Small intestine (tissue), 7 donors: Measurements from ENCODE around the gene OLAH. TPM values are rescaled to one million over a fixed set of nuclear protein-coding genes. Genes with fewer than 3 reads are reported as not detected.

Source experiments
- DNase-seq, 2 donors: peaks; one replicate each; pipeline versions ENCODE4 v3.0.0 to v3.0.0-alpha.2; 2013
- FAIRE-seq: peaks from 2 replicates; lab custom pipeline; 2012; peaks lifted over from hg19 to GRCh38; lab: Jason Lieb, UNC
- H3K27ac ChIP-seq, 3 donors: one replicate each; pipeline ENCODE4 v1.5.1; 2013; ENCODE audit warnings: low read length in 2 of 3, mild to moderate bottlenecking in 2 of 3, control low read depth in 1 of 3, inconsistent platforms in 1 of 3, low read depth in 1 of 3, moderate library complexity in 1 of 3
- H3K27me3 ChIP-seq, 3 donors: one replicate each; pipeline ENCODE4 v1.6.1; 2013; ENCODE audit warnings: low read length in 3 of 3, inconsistent platforms in 1 of 3; ENCODE audit not compliant: control insufficient read depth in 3 of 3, insufficient read depth in 3 of 3
- H3K36me3 ChIP-seq, 3 donors: one replicate each; pipeline ENCODE4 v1.6.1; 2013; ENCODE audit warnings: low read length in 3 of 3, inconsistent platforms in 1 of 3, low read depth in 1 of 3, mild to moderate bottlenecking in 1 of 3, moderate library complexity in 1 of 3; ENCODE audit not compliant: control insufficient read depth in 3 of 3, insufficient read depth in 2 of 3
- H3K4me1 ChIP-seq, 3 donors: one replicate each; pipeline ENCODE4 v1.6.1; 2013; ENCODE audit warnings: low read length in 2 of 3, inconsistent platforms in 1 of 3, low read depth in 1 of 3, mild to moderate bottlenecking in 1 of 3, moderate library complexity in 1 of 3; ENCODE audit not compliant: control insufficient read depth in 3 of 3, insufficient read depth in 2 of 3
- H3K4me3 ChIP-seq, 3 donors: one replicate each; pipeline ENCODE4 v1.5.1; 2013; ENCODE audit warnings: low read length in 3 of 3, control low read depth in 1 of 3, inconsistent platforms in 1 of 3, low read depth in 1 of 3, mild to moderate bottlenecking in 1 of 3, moderate library complexity in 1 of 3
- H3K9me3 ChIP-seq, 2 donors: one replicate each; pipeline ENCODE4 v1.6.1; 2013; ENCODE audit warnings: low read depth in 1 of 2, low read length in 1 of 2; ENCODE audit not compliant: control insufficient read depth in 2 of 2, insufficient read depth in 1 of 2
- WGBS, 3 donors: extraction: QIAGEN DNeasy Blood & Tissue Kit; methylation state at CpG; one replicate each; pipeline ENCODE4 v1.1.7; 2013; 5-methylcytosine and 5-hydroxymethylcytosine counted together
- polyA plus RNA-seq, 4 donors: library from polyadenylated mRNA; stranded (reverse) in 3 of 4; unstranded in 1 of 4; fragments of 200-250 nt in 3 of 4; fragments of 120-200 nt in 1 of 4; gene quantifications; one replicate each; pipeline versions ENCODE4 v1.2.1 to v1.2.3, GENCODE V29; 2013
- donor health status: healthy with polysubstance abuse.
- donor health status: control.
- donor health status: control.
- donor health status: Bipolar disorder and iron deficiency.
- donor health status: healthy.

The OLAH gene
- polyA plus RNA-seq, 4 donors = 0.63 TPM; not detected in 3

DNA sequence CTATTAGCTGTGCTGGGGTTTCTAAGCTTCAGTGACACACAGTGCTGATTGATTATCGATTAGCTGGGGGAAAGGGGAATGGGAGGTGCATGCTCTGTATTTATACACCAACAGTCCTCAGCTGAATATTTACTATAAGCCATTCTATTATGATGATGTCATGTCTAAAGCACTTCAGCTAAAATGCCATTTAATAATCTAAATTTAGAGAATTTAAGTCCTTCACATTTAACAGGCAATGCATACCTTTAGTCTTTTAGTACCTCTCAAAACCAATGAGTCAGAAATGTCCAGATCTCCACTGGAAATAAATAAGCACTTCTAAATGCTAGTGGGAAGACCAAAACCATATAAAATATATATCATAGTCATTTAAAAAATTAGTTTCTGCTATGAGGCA, 78.0 kb downstream of the OLAH start:
- WGBS, 3 donors = 93 to 100% (median 94%) methylated on average over 1 of the region's 1 CpG
- DNase-seq (no peak), FAIRE-seq (no peak)
- Histone ChIP-seq H3K36me3 (peaks cover 12 to 36% (median 12%) of the 10 kb centered on the region in 3 donors), H3K9me3 (peaks cover 0 to 4% of the 10 kb centered on the region in 2 donors), H3K27me3 (no peaks in the 10 kb centered on the region), H3K4me3 (no peak overlapping the region), H3K4me1 (no peaks in the 10 kb centered on the region), H3K27ac (no peak overlapping the region)

- Histone ChIP-seq H3K4me1 (no peaks in the 10 kb centered on the region), H3K9me3 (peaks cover 0 to 4% of the 10 kb centered on the region in 2 donors), H3K27me3 (no peaks in the 10 kb centered on the region), H3K4me3 (no peak overlapping the region), H3K36me3 (peaks cover 10 to 40% (median 10%) of the 10 kb centered on the region in 3 donors), H3K27ac (no peak overlapping the region)
- DNase-seq (no peak), FAIRE-seq (no peak)
- WGBS, 3 donors = 84 to 94% (median 89%) methylated on average over 9 of the region's 9 CpGs
Measured at GRCh38 chr10:15122477-15123030, 78.8 kb downstream of the OLAH start.

Other genes with a start within 250 kb of the OLAH start
- gene CDNF, start 205.9 kb upstream of the OLAH start, polyA plus RNA-seq = 1 to 10 TPM in 2 of 4 donors, under 1 TPM in 1, not detected in 1; 0.75 to 3.9 (median 1.8) TPM
- gene HSPA14, start 205.6 kb upstream of the OLAH start, polyA plus RNA-seq = 10 to 100 TPM; 15.9 to 19.9 (median 17.7) TPM
- gene MSANTD7, start 205.6 kb upstream of the OLAH start, polyA plus RNA-seq = 10 to 100 TPM in 1 of 4 donors, 1 to 10 TPM in 3; 3.0 to 14.0 (median 4.8) TPM
- gene SUV39H2, start 165.1 kb upstream of the OLAH start, polyA plus RNA-seq = 10 to 100 TPM in 1 of 4 donors, 1 to 10 TPM in 3; 2.7 to 10.8 (median 5.1) TPM
- gene DCLRE1C, start 89.8 kb upstream of the OLAH start, polyA plus RNA-seq = 10 to 100 TPM in 1 of 4 donors, 1 to 10 TPM in 3; 3.8 to 11.2 (median 5.5) TPM
- gene MEIG1, start 84.6 kb upstream of the OLAH start, polyA plus RNA-seq = under 1 TPM in 2 of 4 donors, not detected in 2; 0.15 to 0.18 TPM
- gene ACBD7, start 44.8 kb downstream of the OLAH start, polyA plus RNA-seq = 1 to 10 TPM in 1 of 4 donors, under 1 TPM in 1, not detected in 2; 0.79 to 1.4 TPM
- gene RPP38, start 53.4 kb downstream of the OLAH start, polyA plus RNA-seq = 10 to 100 TPM; 20.8 to 32.4 (median 25.9) TPM
- gene NMT2, start 124.8 kb downstream of the OLAH start, polyA plus RNA-seq = 10 to 100 TPM in 2 of 4 donors, 1 to 10 TPM in 2; 9.2 to 19.2 (median 11.9) TPM